ENCODE measurements around the gene CFAP52.

DNA sequence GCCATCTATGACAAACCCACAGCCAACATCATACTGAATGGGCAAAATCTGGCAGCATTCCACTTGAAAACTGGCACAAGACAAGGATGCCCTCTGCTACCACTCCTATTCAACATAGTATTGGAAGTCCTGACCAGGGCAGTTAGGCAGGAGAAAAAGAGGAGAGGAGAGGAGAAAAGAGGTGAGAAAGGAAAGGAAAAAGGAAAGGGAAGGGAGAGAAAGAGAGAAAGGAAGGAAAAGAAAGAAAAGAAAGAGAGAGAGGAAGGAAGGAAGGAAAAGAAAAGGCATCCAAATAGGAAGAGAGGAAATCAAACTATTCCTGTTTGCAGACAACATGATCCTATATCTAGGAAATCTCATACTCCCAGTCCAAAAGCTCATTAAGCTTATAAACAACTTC lies 12.3 kb upstream of the CFAP52 start:
- TF ChIP-seq, protein P1, sequence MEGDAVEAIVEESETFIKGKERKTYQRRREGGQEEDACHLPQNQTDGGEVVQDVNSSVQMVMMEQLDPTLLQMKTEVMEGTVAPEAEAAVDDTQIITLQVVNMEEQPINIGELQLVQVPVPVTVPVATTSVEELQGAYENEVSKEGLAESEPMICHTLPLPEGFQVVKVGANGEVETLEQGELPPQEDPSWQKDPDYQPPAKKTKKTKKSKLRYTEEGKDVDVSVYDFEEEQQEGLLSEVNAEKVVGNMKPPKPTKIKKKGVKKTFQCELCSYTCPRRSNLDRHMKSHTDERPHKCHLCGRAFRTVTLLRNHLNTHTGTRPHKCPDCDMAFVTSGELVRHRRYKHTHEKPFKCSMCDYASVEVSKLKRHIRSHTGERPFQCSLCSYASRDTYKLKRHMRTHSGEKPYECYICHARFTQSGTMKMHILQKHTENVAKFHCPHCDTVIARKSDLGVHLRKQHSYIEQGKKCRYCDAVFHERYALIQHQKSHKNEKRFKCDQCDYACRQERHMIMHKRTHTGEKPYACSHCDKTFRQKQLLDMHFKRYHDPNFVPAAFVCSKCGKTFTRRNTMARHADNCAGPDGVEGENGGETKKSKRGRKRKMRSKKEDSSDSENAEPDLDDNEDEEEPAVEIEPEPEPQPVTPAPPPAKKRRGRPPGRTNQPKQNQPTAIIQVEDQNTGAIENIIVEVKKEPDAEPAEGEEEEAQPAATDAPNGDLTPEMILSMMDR (IDR thresholded peaks at IDR 0.05; ENCODE audit: low read depth, low read length): no peak
- no peak for TF ChIP-seq EZH2phosphoT487 (IDR thresholded peaks at IDR 0.05; ENCODE audit: low read depth)
